Measurements from ENCODE around the gene APOLD1. TPM values are rescaled to one million over a fixed set of nuclear protein-coding genes. Genes with fewer than 3 reads are reported as not detected.
"Not testable (repeated sequence)": the region's sequence is repeated elsewhere in the genome, so short reads cannot be mapped to it uniquely, and the experiment has no call there.

The APOLD1 gene
- total RNA-seq, 1 donor from 2014 or later: 5.6 TPM

DNA sequence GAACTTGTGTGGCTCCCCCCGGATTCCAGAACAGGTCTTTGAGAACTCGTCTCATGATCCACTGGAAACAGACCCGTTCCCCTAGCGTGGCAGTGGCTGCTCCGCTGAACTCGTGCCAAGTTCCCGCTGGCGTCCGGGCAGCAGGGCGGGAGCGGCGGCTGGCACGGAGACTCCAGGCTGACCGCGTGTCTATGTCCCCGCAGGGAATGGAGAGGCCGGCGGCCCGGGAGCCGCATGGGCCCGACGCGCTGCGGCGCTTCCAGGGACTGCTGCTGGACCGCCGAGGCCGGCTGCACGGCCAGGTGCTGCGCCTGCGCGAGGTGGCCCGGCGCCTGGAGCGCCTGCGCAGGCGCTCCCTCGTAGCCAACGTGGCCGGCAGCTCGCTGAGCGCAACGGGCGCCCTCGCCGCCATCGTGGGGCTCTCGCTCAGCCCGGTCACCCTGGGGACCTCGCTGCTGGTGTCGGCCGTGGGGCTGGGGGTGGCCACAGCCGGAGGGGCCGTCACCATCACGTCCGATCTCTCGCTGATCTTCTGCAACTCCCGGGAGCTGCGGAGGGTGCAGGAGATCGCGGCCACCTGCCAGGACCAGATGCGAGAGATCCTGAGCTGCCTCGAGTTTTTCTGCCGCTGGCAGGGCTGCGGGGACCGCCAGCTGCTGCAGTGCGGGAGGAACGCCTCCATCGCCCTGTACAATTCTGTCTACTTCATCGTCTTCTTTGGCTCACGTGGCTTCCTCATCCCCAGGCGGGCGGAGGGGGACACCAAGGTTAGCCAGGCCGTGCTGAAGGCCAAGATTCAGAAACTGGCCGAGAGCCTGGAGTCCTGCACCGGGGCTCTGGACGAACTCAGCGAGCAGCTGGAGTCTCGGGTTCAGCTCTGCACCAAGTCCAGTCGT is 1.5 kb downstream of the APOLD1 start:
- no peak for DNase-seq (ENCODE audit: low read depth, low spot score)

DNA sequence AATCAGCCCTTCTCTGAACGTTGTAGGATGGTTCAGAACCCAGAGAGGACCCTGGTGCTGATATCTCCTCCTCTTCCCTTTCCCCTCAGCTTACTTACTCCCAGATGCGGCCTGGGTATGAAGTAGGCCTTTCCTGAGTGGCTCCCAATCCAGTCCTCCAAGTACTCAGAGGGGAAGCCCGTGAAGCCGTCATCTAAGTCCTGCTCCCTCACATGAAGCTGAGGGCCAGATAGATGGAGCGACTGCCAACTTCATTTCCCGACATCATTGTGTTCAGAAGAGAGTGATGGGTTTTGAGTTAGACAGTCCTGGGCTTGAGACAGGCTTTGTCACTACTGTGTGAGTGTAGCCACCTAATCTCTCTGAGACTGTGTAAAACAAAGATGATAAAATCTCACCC is 2.7 kb downstream of the APOLD1 start:
- DNase-seq (ENCODE audit: low read depth, low spot score): no peak

DNA sequence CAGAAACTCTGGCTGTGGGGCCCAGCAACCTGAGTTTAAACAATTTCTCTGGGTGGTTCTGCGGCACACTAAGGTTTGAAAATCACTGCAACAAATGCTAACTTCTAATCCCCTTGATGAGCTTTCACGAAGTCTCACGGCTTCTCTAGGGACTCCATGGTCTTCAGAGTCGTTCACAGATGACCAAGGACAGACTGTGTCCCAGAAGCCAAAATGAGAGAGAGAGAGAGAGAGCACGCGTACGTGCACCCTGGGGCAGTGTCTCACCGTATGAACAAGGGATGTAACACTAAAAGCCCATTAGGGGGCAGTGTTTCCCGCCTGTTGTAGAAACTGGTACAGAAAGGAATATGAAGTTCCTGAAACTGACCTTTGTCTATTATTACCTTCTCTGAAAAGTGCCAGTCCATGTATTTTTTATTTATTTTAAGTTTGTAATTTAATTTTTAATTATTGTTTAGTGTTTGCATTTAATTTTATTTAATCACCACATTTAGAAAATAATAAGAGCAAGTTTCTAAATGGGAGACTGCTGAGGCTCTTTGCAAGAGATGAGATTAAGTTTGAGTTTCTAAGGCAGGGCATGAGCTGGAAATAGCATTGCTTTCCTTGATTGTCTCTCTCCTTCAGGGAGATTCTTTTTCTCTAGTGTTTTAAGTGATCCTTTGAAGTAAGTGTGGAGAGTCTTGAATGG is 3.4 kb downstream of the APOLD1 start:
- no peak for DNase-seq (ENCODE audit: low read depth, low spot score)

DNA sequence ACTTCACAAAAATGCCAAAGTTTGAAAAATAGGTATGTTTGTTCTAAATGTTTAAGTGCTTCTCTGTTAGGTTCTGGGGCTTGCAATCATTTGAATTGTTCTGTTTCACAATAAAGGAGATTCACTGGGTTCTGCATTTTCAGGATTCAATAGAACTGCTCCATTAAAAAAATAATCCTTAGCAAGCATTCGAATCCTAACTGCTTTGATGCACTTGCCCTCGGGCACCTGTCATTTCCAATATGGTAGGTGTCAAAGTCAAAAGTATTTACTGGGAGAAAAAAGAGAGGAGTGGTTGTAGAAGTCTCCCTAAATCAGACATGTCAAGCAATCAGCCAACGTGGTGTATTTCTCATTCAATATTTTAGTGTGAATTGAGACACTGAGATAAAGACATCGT is 5.5 kb downstream of the APOLD1 start:
- no peak for DNase-seq (ENCODE audit: low read depth, low spot score)

DNA sequence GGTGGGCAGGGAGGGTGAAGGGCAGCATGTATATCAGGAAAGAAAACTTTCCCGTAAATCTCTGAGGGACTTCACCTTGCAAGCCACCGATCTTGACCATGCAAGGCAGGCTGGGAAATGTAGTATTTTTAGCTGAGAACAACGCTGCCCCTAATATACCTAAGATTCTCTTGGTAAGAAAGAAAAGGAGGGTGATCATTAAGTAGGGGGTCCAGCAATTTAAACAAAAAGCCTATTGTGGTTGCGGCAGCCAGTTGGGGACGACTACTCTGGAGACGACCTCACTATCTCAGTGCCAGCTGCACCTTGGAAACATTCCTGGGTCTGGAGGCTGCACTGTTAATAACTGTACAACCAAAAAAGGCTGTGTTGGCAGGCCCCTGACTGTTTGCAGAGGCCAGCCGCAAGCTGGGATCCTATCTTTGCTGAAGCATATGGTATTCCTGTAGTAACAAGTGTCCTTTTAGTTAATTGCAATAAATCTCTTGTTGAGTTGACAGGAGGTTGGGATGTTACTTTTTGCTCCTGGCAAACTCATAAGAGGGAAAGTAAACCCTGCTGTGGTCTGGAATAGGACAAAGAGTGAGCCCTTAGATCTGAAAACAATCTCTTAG is 6.4 kb downstream of the APOLD1 start:
- no peak for DNase-seq (ENCODE audit: low read depth, low spot score)

DNA sequence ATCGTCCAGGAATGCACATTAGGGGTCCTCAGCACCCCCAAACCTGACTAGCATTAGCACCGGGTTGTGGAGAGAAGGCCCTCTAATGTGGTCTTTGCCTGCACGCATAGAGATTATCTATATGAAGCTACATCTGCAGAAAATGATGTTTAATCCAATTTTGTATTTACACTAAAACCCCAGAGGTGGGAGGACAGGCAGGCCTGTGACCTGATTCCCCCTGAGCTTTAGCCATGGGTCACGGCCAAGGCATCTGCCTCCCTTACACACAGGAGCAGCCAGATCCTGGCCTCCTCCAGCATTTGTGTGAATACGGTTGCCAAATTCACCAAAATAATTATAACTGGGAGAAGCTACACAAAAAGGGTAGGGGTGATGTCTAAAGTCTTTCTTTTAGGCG is 7.0 kb downstream of the APOLD1 start:
- DNase-seq (ENCODE audit: low read depth, low spot score): no peak

DNA sequence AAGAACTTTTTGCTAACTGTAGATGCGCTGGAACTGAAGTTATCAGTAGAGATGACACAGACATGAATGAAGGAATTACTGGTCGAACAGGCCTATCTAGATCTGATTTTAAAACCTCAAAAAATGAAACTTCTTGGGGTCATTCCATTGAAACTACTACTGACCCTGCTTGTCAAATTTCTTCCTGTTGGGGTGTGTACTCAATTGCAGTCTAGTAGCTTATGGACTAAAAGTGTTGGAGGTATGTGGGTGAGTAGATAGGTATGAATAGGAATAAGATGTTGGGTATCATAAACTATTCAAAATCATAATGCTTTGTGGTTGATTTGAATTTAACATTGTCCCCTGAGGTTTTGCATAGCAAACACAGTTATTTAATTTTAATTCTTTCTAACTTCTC is 9.2 kb downstream of the APOLD1 start:
- no peak for DNase-seq (ENCODE audit: low read depth, low spot score)

DNA sequence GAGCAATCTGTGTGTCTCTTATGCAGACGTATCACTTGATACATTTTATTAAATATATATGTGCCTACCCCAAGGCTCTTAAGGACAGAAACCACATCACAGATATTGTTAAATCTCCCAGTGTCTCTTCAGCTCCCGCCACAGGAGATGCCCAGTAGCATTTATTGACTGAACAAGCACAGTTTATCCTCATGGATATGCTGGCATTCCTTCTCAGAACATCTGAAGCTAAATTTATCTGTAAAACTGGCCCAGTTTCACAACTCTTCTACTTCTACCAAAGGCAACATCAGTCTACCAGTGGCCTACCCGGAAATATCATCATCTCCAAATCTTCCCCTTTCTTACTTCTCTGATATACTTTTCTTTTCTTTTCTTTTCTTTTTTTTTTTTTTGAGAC is 10.7 kb downstream of the APOLD1 start:
- DNase-seq (ENCODE audit: low read depth, low spot score): no peak

DNA sequence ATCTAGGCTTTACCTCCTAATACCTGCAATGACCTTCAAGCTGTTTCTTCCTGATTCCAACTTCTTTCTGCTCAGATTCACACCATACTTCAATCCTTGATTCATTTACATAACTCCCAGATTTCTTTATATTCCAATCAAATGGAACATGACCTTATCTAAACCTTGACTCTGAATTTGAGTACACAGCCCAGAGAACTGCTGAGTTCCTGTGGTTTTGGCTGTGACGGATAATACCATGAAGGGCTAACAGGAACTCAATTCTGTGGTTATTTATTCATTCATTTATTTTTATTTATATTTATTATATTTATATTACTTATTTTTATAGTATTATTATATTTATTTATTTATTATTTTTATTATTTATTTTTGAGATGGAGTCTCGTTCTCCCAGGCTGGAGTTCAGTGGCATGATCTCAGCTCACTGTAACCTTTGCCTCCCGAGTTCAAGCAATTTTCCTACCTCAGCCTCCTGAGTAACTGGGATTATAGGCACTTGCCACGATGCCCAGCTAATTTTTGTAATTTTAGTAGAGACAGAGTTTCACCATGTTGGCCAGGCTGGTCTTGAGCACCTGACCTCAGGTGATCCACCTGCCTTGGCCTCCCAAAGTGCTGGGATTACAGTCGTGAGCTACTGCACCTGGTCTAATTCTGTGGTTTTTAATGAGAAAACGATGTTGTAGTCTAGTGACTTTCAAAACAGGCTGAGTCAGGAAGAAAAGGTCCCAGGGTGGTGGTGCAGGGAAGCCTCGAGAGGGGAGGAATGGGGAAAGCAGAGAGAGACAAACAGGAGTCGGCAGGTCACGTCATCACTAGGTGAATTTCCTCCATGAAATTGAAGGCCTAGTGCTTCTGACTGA is 11.7 kb downstream of the APOLD1 start:
- no peak for DNase-seq (ENCODE audit: low read depth, low spot score)

DNA sequence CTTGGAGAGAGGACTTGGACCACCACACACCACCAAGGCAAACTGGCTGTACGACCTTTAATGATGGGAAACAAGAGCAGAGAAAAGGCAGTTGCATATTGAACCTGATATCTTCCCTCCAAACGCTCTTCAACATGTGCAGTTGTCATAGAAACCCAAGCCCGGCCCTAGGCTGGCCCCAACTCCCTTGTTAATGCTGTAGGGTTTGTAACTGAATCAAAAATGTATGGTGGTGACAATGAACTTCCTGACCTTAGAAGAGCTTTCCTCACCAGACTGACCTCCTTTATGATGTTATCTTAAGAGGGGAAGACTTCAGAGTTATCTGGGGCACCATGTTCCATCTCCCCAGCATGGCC is 12.3 kb downstream of the APOLD1 start:
- DNase-seq (ENCODE audit: low read depth, low spot score): no peak

DNA sequence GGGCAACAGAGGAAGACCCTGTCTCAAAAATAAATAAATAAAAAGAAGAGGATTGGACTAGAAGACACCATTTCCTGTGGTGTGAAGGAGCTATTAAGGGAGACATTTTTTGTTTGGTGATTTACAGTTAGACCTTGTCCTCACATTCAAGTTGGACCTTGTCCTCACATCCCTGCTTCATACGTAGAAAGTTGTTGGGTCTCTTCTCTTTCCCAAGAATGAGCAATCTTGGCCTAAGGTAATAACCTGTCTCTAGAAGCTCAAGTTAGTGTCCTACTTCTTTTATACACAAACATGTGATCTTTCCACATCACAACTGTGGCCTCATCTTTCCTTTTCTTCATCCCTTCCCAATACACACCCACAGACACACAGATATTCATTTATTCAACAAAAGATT is 13.0 kb downstream of the APOLD1 start:
- no peak for DNase-seq (ENCODE audit: low read depth, low spot score)

DNA sequence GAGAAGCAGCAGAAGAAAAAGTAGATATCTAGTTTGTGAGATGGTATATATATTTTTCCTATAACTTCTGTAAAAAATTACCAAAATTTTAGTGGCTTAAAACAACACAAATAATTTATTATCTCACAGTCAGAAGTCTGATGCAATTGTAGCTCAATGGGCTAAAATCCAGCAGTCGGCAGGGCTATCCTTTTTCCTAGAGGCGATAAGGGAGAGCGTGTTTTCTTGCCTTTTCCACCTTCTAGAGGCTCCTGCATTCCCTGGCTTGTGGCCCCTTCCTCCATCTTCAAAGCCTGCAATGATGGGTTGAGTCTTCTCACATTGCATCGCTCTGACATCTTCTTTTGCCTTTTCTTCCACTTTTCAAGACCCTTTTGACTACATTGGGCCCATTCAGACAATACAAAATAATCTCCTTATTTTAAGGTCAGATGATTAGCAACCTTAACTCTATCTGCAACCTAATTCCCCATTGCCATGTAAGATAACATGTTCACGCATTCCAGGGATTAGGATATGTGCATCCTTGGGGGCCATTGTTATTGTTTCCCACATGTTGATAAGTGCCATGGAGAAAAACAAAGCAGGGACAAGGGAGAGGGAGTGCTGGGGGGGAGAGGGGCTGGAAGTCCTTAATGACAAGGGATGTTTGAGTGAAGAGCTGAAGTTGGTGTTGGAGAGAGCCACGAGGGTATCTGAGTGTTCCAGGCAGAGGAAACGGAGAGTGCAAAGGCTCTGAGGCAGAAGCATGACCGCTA is 13.9 kb downstream of the APOLD1 start:
- DNase-seq (ENCODE audit: low read depth, low spot score): no peak

DNA sequence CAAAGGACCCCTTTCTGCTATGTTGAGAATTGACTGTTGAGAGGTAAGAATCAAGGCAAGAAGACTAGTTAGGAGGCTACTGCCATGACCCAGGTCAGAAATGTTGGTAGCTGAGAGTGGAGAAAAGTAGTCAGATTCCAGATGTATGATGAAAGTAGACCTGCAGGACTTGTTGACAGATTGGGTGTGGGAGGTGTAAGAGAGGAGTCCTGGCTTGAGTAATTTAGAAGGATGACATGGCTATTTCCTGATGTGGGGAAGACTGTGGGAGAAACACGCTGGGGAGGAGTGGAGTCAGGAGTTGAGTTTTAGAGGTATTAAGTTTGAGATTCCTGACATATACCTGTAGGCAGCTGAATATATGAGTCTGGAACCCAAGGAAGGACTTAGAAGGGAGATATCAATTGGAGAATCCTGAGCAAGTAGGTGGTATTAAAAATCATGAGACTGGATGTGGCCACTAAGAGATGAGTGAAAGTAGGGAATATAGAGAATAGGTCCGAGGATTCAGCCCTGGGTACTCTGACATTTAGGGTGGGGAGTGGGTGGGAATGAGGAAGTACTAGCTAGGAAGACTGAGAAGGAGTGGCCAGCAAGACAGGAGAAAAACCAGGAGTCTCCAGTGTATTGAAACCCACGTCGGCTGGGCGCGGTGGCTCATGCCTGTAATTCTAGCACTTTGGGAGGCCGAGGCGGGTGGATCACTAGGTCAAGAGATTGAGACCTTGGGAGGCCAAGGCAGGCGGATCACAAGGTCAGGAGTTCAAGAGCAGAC is 15.1 kb downstream of the APOLD1 start:
- DNase-seq (ENCODE audit: low read depth, low spot score): no peak

DNA sequence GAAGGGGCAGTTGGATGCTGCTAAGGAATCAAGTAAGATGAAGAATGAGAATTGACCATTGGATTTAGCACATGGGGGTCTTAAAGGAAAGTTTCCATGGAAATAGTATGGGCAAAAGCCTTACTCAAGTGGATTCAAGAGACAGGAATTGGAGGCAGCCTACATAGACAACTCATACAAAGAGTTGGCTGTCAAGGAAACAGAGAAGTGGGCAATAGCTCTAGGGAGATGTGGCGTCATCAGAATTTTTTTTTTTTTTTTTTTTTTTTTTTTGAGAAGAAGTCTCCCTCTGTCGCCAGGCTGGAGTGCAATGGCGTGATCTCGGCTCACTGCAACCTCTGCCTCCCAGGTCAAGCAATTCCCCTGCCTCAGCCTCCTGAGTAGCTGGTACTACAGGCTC is 16.2 kb downstream of the APOLD1 start:
- not testable (repeated sequence) for DNase-seq (ENCODE audit: low read depth, low spot score)

DNA sequence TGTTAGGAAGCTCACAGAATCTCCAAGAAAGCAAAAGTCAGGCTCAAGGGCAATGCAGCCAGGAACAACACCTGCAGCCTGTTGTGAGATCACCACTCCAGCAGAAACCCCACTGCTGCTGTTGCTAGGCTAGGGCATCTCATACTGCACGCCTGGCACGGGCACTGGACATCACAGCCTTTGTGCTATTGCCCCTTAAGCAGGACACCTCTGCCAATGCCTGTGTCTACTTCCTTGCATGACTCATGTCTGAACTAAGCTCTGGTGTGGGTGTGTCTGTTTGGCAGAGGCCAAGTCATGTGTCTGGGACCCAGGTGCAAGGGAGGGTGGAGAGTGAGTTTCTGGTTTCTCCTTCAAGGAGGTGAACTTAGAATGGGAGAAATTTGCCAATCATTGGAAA is 17.7 kb downstream of the APOLD1 start:
- DNase-seq (ENCODE audit: low read depth, low spot score): peak; percentile 72

DNA sequence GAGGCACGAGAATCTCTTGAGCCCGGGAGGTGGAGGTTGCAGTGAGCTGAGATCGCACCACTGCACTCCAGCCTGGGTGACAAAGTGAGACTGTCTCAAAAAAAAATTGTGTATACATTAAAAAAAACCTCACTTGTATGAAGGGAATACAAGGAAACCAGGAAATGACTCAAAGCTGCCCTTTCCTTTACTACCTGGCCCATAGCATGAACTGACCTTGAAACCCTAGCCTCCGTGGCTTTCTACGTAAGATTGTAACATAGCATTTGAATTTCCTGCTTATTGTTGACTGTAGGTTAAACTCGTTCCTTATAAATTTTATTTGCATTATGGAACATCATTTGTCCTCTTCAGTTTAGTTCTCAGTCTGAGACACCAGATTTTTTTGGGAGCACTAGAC is 18.6 kb downstream of the APOLD1 start:
- no peak for DNase-seq (ENCODE audit: low read depth, low spot score)

DNA sequence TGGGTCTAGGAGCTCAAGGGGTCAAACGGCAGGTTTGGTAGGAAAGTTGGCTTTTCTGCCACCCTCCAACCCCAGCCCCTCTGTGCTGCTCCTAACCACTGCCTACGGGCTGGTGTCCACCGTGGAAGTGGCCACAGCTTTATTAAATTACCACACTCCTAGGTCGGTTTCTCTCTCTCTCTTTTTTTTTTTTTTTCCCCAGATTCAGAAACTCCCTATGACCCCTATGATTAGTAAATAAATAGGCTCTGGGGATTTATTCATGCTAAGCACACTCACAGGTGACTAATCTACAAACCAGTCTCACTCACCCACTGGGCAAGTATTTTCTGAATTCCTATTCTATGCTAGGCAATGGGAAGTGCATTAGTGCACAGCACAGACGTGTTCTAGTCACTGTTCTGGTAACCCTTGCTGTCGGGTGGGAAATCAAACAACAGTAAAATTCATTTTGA is 19.0 kb downstream of the APOLD1 start:
- DNase-seq (ENCODE audit: low read depth, low spot score): no peak

DNA sequence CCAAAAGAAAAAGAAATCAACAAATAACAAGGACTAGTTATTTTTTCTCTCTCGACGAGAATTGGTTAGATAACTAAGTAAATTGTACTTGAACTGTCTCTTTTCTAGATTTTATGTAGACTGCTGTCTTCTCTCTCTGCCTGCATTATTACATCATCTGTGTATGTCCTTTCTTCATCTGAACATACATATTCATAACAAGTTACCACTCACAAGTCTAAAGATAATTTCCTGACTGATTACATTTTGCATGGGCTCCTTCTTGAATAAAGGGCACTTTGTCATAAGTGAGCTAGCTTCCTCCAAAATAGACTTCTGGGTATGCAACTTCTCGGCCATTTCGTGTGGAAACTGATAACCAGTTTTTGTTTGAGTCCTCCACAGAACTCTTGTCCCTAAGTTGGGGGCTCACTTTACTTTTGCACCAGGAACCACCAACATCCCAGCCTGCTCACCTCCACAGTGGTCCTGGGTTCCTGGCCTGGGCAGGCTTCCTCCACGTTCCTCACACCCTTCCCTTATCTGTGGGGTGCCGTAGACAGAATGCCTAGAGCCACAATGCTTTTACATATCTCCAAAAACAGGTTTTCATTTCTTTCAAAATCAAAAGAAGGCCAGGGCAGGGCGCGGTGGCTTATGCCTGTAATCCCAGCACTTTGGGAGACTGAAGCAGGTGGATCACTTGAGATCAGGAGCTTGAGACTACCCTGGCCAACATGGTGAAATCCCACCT is 21.5 kb downstream of the APOLD1 start:
- DNase-seq (ENCODE audit: low read depth, low spot score): no peak

DNA sequence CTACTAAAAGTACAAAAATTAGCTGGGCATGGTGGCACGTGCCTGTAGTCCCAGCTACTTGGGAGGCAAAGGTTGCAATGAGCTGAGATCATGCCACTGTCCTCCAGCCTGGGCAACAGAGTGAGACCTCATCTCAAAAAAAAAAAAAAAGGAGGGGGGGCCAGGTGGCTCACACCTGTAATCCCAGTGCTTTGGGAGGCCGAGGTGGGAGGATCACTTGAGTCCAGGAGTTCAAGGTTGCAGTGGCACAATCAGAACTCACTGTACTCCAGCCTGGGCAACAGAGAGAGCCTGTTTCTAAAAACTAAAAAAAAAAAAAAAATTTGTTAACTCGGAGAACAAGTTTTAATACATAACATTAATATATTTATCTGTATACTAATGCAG is 22.1 kb downstream of the APOLD1 start:
- not testable (repeated sequence) for DNase-seq (ENCODE audit: low read depth, low spot score)
